GM12878 (cell line): ENCODE results near the gene ATP5PO. TPM values are rescaled to one million over a fixed set of nuclear protein-coding genes. Genes with fewer than 3 reads are reported as not detected.
A peak's percentile ranks its signal among the peaks of the same experiment; 100 is the strongest.

Experiments
- ATAC-seq: fragments of 200-7000 bp; cut with Tn5 transposase; 3 replicates; pipeline ENCODE4 v1.9.1; 2020; ENCODE audit warnings: mild to moderate bottlenecking, moderate library complexity
- BruUV-seq: library from RNA; stranded (reverse); fragments of 400-500 nt; replicated peaks from 2 replicates; lab custom pipeline; 2021; lab: Mats Ljungman, UMichigan
- CTCF ChIA-PET: fragments of 300-600 bp; sonication (Branson Sonifier 250); formaldehyde crosslinking; extraction: SDS; loops from one replicate; lab custom pipeline; 2021; ENCODE audit warnings: inconsistent platforms; lab: Yijun Ruan, JAX
- POLR2A ChIA-PET: fragments of 350-600 bp; formaldehyde crosslinking; extraction: SDS; loops from one replicate; lab custom pipeline; 2021; ENCODE audit warnings: inconsistent platforms; lab: Charles Lee
- RAD21 ChIA-PET: fragments of 300-600 bp; sonication (Branson Sonifier 250); formaldehyde crosslinking; loops from one replicate; lab custom pipeline; 2023; ENCODE audit warnings: antibody characterized with exemption; ENCODE audit not compliant: unreplicated experiment; lab: Charles Lee
- SMC1A ChIA-PET: fragments of 300-600 bp; sonication (Branson Sonifier 250); formaldehyde crosslinking; loops from one replicate; lab custom pipeline; 2023; ENCODE audit not compliant: unreplicated experiment, uncharacterized antibody; lab: Charles Lee
- DNase-seq: peaks from one replicate; pipeline ENCODE4 v3.0.0-alpha.2; 2011; ENCODE audit warnings: low read depth, low spot score
- FAIRE-seq: peaks from 3 replicates; lab custom pipeline; 2011; peaks lifted over from hg19 to GRCh38; lab: Jason Lieb, UNC
- H2AFZ ChIP-seq: 2 replicates; pipeline ENCODE4 v1.6.0; 2011; ENCODE audit warnings: low read depth, low read length, control low read depth; ENCODE audit not compliant: control insufficient read depth
- H3K27ac ChIP-seq: 2 replicates; pipeline ENCODE4 v1.5.1; 2011; ENCODE audit warnings: control low read depth; ENCODE audit not compliant: control insufficient read depth, insufficient read depth
- H3K27me3 ChIP-seq, 2 experiments: replicated peaks in 1 of 2; 2 replicates each; pipeline versions ENCODE4 v1.6.0 to v1.6.1; 2011; ENCODE audit warnings: low read length in 1 of 2; ENCODE audit not compliant: control insufficient read depth in 2 of 2, insufficient read depth in 2 of 2
- H3K36me3 ChIP-seq, 2 experiments: 2 replicates each; pipeline ENCODE4 v1.5.1; 2011; ENCODE audit warnings: low read length in 1 of 2; ENCODE audit not compliant: control insufficient read depth in 2 of 2, insufficient read depth in 2 of 2
- H3K4me1 ChIP-seq: 2 replicates; pipeline ENCODE4 v1.6.1; 2011; ENCODE audit warnings: mild to moderate bottlenecking, low read length, moderate library complexity, mixed read lengths; ENCODE audit not compliant: control insufficient read depth, insufficient read depth
- H3K4me2 ChIP-seq: 2 replicates; pipeline ENCODE4 v1.6.0; 2011; ENCODE audit warnings: control low read depth; ENCODE audit not compliant: control insufficient read depth, insufficient read depth
- H3K4me3 ChIP-seq: fragments of 200-600 bp; sonication (generic); 2 replicates; pipeline ENCODE4 v1.5.1; 2016
- H3K79me2 ChIP-seq: 2 replicates; pipeline ENCODE4 v1.6.0; 2011; ENCODE audit warnings: low read length; ENCODE audit not compliant: control insufficient read depth, insufficient read depth
- H3K9ac ChIP-seq: 2 replicates; pipeline ENCODE4 v1.8.0; 2011; ENCODE audit warnings: low read length, control low read depth, mixed read lengths; ENCODE audit not compliant: control insufficient read depth, insufficient read depth
- H3K9me3 ChIP-seq: replicated peaks from 3 replicates; pipeline ENCODE4 v1.5.1; 2011; ENCODE audit warnings: mild to moderate bottlenecking, low read length; ENCODE audit not compliant: control insufficient read depth, insufficient read depth
- H4K20me1 ChIP-seq: 2 replicates; pipeline ENCODE4 v1.6.0; 2011; ENCODE audit not compliant: control insufficient read depth, insufficient read depth
- IRF3 ChIP-seq: fragments of 450-650 bp; IDR thresholded peaks from 2 replicates; pipeline ENCODE4 v1.6.1; 2014; ENCODE audit warnings: mild to moderate bottlenecking
- KDM1A ChIP-seq: fragments of 200-600 bp; sonication (generic); IDR thresholded peaks from 2 replicates; pipeline ENCODE4 v1.6.1; 2016; ENCODE audit warnings: borderline replicate concordance
- WGBS: methylation state at CpG from one replicate; pipeline ENCODE4 v1.1.6; 2016; ENCODE audit warnings: low lambda C conversion rate; ENCODE audit not compliant: insufficient replicate concordance, insufficient coverage; ENCODE audit errors: missing lambda C conversion rate; 5-methylcytosine and 5-hydroxymethylcytosine counted together
- in situ Hi-C: fragments of 300-500 bp; cut with MboI; formaldehyde crosslinking; loops from 9 replicates; pipeline ENCODE4 v1.14.3; 2018; ENCODE audit warnings: mixed read lengths
- intact Hi-C: fragments of 100-400 bp; cut with micrococcal nuclease; formaldehyde crosslinking; loops from one replicate; pipeline ENCODE4 v1.14.2; 2022; ENCODE audit not compliant: unreplicated experiment
- polyA plus RNA-seq, 11 experiments: library from polyadenylated mRNA; depleted of rRNA in 4 of 11; unstranded in 6 of 11; stranded (reverse) in 5 of 11; fragments of >200 nt; fragmentation: Nextera tagmentation in 4 of 11; fragmentation: Illumina TruSeq in 1 of 11; extraction: Ambion mirVana in 4 of 11; extraction: Trizol in 1 of 11; gene quantifications; 1 replicate in 1 of 11; 2 replicates in 10 of 11; pipeline versions ENCODE4 v1.2.1 to v1.2.3, GENCODE V29; 2011 to 2016; ENCODE audit warnings: inconsistent platforms in 2 of 11, missing spikeins in 2 of 11, low read depth in 1 of 11
- total RNA-seq, 4 experiments: library from RNA; depleted of rRNA in 3 of 4; stranded (reverse); fragments of >200 nt in 3 of 4; fragmentation: Illumina TruSeq in 1 of 4; extraction: Trizol in 1 of 4; gene quantifications; 2 replicates each; pipeline versions ENCODE4 v1.2.1 to v1.2.3, GENCODE V29; 2013 to 2021

Gene ATP5PO
- total and polyA plus RNA-seq, 10 of the 15 experiments (the other 5 are each of a cell fraction or from before 2014, with no cell fraction given) = 251 to 1,656 (median 470) TPM

DNA sequence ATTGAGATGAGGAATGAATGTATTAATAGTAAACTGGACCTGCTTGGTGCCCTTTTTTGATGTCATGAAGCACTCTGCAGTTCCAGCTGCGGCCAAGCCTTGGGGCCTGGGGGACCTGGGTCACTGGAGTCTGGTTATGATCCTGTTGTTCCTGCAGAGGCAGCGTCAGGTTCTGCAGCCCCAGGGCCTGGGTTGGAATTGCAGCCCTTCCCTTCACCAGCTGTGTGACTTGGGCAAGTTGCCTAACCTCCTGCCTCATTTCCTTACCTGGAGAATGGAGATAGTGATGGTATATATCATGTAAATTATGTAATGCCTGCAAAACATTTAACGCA, 9.1 kb upstream of the ATP5PO start:
- Histone ChIP-seq H3K27me3 (no peaks in the 10 kb centered on the region), H4K20me1 (no peaks in the 10 kb centered on the region), H3K79me2 (no peaks in the 10 kb centered on the region), H3K4me2 (no peak overlapping the region), H3K4me1 (peaks cover 7% of the 10 kb centered on the region), H3K27ac (no peak overlapping the region), H3K36me3 (no peaks in the 10 kb centered on the region), H3K9me3 (no peaks in the 10 kb centered on the region), H3K4me3 (no peak overlapping the region), H3K9ac (no peak overlapping the region), H2AFZ (no peak overlapping the region)
- no TSS peak for BruUV-seq
- WGBS = 64% methylated on average over 3 of the region's 3 CpGs
- TF ChIP-seq IRF3 = no peak
- no peak for TF ChIP-seq KDM1A
- no peak for FAIRE-seq
- CTCF ChIA-PET = interaction anchor here (0.7 to 4.4 kb wide), 49 partner anchors 10 to 621 kb away, joined by 3 to 349 read pairs (median 6); partner anchors contain the start of genes ATP5PO, MRPS6 and SLC5A3
- RAD21 ChIA-PET = interaction anchor here (0.7 to 8.3 kb wide), 42 partner anchors 8 to 678 kb away, joined by 3 to 241 read pairs (median 6); partner anchors contain the start of genes MRPS6 and SLC5A3
- in situ Hi-C loops (loop anchor here (5.0 to 10.0 kb wide), 3 partner anchors 160 to 708 kb away; no protein-coding TSS in a partner anchor), intact Hi-C loops (loop anchor here (1.0 to 5.0 kb wide), 5 partner anchors 52 to 427 kb away; no protein-coding TSS in a partner anchor)
- POLR2A ChIA-PET = interaction anchor here (0.6 to 2.9 kb wide), 4 partner anchors 21 to 423 kb away, joined by 3 to 21 read pairs (median 6); no protein-coding TSS in a partner anchor
- DNase-seq = no peak
- ATAC-seq = peak; percentile 12; the same call in 2 of the 3 replicates
- SMC1A ChIA-PET = interaction anchor here (0.7 to 4.4 kb wide), 43 partner anchors 9 to 684 kb away, joined by 3 to 169 read pairs (median 8); partner anchors contain the start of gene ATP5PO
